H1 (cell line): ENCODE data around the gene TXNRD2. TPM values are rescaled to one million over a fixed set of nuclear protein-coding genes. Genes with fewer than 3 reads are reported as not detected.

Experiments used
- microRNA-seq, 2 experiments: library from miRNA; unstranded; fragments of <30 nt; microRNA quantifications; one replicate each; pipeline versions ENCODE4 to v1.2.0, GENCODE V29; 2016 to 2020; ENCODE audit warnings: borderline microRNAs expressed in 2 of 2, borderline number of aligned reads in 2 of 2, borderline replicate concordance in 1 of 2
- polyA plus RNA-seq, 7 experiments: library from polyadenylated mRNA; depleted of rRNA in 3 of 7; stranded (reverse) in 5 of 7; unstranded in 2 of 7; fragments of >200 nt in 5 of 7; fragments of 200-250 nt in 2 of 7; gene quantifications; 1 replicate in 5 of 7; 2 replicates in 1 of 7; 4 replicates in 1 of 7; pipeline versions ENCODE4 v1.2.1 to v1.2.3, GENCODE V29; 2011 to 2013; ENCODE audit warnings: missing spikeins in 2 of 7, mixed read lengths in 2 of 7
- total RNA-seq: library from RNA; stranded (reverse); fragmentation: NEBNext Ultra II Directional; extraction: Animal tissue kit (Norgen Biotek cat#: 25700); gene quantifications from 2 replicates; pipeline ENCODE4 v1.2.1, GENCODE V29; 2021

The TXNRD2 gene
- total and polyA plus RNA-seq, 2 of the 8 experiments (the other 6 are each of a cell fraction or from before 2014, with no cell fraction given) = 14.8 to 21.9 TPM

Small RNA genes within 50 kb of the gene (microRNA-seq; reads per million reads assigned to microRNA genes)
- gene MIR4761 = 0 reads per million in 2 experiments

Other genes starting within 250 kb of the TXNRD2 start
- gene SEPTIN5, start 227.3 kb downstream of the TXNRD2 start, total RNA-seq = 7.8 and 8.6 TPM in 2 replicates
- gene SEPTIN5, start 227.3 kb downstream of the TXNRD2 start, polyA plus RNA-seq (2011; rRNA removed) = 6.0 and 9.1 TPM in 2 replicates
- not detected in 2 replicates for gene GP1BB, start 218.3 kb downstream of the TXNRD2 start, total RNA-seq
- 0.36 and 0.66 TPM in 2 replicates for gene GP1BB, start 218.3 kb downstream of the TXNRD2 start, polyA plus RNA-seq (2011; rRNA removed)
- gene TBX1, start 181.0 kb downstream of the TXNRD2 start, total RNA-seq = 0.28 and 0.38 TPM in 2 replicates
- not detected in 2 replicates for gene TBX1, start 181.0 kb downstream of the TXNRD2 start, polyA plus RNA-seq (2011; rRNA removed)
- gene GNB1L, start 86.9 kb downstream of the TXNRD2 start, total RNA-seq = 14.3 and 15.6 TPM in 2 replicates
- gene GNB1L, start 86.9 kb downstream of the TXNRD2 start, polyA plus RNA-seq (2011; rRNA removed) = 14.0 and 23.2 TPM in 2 replicates
- gene RTL10, start 86.9 kb downstream of the TXNRD2 start, total RNA-seq = 16.1 and 18.8 TPM in 2 replicates
- 11.5 and 15.5 TPM in 2 replicates for gene RTL10, start 86.9 kb downstream of the TXNRD2 start, polyA plus RNA-seq (2011; rRNA removed)
- 15.2 and 16.6 TPM in 2 replicates for gene COMT, start within 50 bp of the TXNRD2 start, total RNA-seq
- gene COMT, start within 50 bp of the TXNRD2 start, polyA plus RNA-seq (2011; rRNA removed) = 33.7 and 45.0 TPM in 2 replicates
- 43.2 and 49.6 TPM in 2 replicates for gene ARVCF, start 75.0 kb upstream of the TXNRD2 start, total RNA-seq
- gene ARVCF, start 75.0 kb upstream of the TXNRD2 start, polyA plus RNA-seq (2011; rRNA removed) = 31.0 and 68.3 TPM in 2 replicates
- gene TANGO2, start 79.3 kb upstream of the TXNRD2 start, total RNA-seq = 10.1 and 13.6 TPM in 2 replicates
- 18.2 and 18.4 TPM in 2 replicates for gene TANGO2, start 79.3 kb upstream of the TXNRD2 start, polyA plus RNA-seq (2011; rRNA removed)
- 42.3 and 43.7 TPM in 2 replicates for gene DGCR8, start 138.4 kb upstream of the TXNRD2 start, total RNA-seq
- 23.7 and 42.5 TPM in 2 replicates for gene DGCR8, start 138.4 kb upstream of the TXNRD2 start, polyA plus RNA-seq (2011; rRNA removed)
- gene RANBP1, start 174.3 kb upstream of the TXNRD2 start, total RNA-seq = 484 and 495 TPM in 2 replicates
- gene RANBP1, start 174.3 kb upstream of the TXNRD2 start, polyA plus RNA-seq (2011; rRNA removed) = 343 and 465 TPM in 2 replicates
- 44.9 and 47.9 TPM in 2 replicates for gene TRMT2A, start 175.4 kb upstream of the TXNRD2 start, total RNA-seq
- 50.3 and 73.2 TPM in 2 replicates for gene TRMT2A, start 175.4 kb upstream of the TXNRD2 start, polyA plus RNA-seq (2011; rRNA removed)
- gene ZDHHC8, start 190.0 kb upstream of the TXNRD2 start, total RNA-seq = 64.0 and 65.6 TPM in 2 replicates
- gene ZDHHC8, start 190.0 kb upstream of the TXNRD2 start, polyA plus RNA-seq (2011; rRNA removed) = 18.6 and 44.4 TPM in 2 replicates
- not detected in 2 replicates for gene CCDC188, start 209.2 kb upstream of the TXNRD2 start, total RNA-seq
- gene CCDC188, start 209.2 kb upstream of the TXNRD2 start, polyA plus RNA-seq (2011; rRNA removed) = not detected in 2 replicates